ENCODE data around the gene KCNK17.
A peak's percentile ranks its signal among the peaks of the same experiment; 100 is the strongest.
"Not testable (repeated sequence)": the region's sequence is repeated elsewhere in the genome, so short reads cannot be mapped to it uniquely, and the experiment has no call there.

Gene KCNK17

DNA sequence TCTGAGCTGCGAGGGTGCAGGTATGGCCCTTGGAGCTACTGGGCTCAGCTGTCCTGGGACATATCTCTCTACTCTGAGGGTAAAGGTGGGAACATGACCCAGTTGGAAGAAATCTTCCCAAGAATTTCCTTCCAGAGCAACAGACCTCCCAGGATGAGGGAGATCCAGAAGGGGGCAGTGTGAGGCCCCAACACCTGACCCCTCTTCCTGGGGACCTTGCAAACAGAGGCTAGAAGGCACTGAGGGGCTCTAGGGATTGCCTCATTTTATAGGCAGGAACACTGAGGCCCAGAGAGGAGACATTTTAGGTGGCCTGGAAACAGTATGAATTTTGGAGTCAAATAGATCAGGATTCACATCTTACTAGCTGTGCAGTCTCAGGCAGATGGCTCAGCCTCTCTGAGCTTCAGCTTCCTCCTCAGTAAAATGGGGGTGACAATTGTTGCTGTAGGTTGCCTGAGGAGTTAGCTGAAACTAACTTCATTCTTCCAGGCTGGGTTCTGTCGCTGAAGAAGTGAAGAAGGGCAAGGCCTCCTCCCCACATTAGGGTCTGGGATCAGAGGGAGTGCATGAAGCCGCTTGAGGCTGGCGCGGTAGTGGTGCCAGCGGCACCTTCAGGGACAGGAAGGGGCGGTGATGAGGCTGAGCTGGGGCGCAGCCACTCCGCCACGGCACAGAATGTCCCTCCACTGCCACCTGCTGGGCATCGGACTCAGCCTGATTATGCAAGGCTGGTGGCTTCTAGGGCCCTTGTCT, 11.4 kb downstream of the KCNK17 start:
- peak; percentile 75 for DNase-seq (ENCODE audit: low spot score)

DNA sequence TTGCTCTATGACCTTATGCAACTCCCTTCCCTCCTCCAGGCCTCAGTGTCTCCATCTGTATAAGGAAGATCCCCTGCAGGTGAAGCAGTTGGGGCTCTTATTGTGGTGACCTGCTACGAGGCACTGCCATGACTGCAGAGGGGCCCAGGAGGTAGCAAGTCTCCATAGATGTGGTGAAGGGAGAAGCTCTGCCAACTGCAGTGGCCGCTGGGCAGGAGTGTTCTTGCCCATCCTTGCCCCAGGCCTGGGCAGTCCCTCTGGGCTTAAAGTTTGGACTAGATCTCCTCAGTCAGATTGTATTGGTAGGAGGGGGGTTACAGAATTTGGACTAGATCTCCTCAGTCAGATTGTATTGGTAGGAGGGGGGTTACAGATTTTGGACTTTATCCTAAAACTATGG, 12.2 kb downstream of the KCNK17 start:
- no peak for DNase-seq (ENCODE audit: low spot score)

DNA sequence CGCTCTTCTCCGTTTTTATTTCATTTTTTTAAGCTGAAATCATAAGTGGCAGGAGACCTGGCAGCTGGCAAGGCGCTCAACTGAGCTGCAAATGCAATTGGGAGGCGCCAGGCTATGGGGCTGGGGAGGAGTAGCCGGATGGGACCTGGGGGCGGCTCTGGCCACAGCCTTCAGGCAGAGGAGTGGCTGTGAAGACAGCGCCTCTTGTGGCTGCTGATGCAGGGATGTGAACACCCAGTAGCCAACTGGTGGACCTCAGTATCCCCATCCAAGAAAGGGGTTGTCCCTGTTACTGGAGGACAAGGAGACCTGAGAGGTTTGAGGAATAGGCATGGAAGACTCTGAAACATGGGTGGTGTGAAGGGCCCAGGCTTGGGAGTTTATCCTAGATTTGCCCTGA, 12.6 kb downstream of the KCNK17 start:
- DNase-seq (ENCODE audit: low spot score), result no peak

- DNase-seq (ENCODE audit: low spot score), result no peak
These were observed 13.5 kb downstream of the KCNK17 start for GRCh38 chr6:39300739-39301138.

- no peak for DNase-seq (ENCODE audit: low spot score)
These were observed 16.2 kb downstream of the KCNK17 start for GRCh38 chr6:39298061-39298460.

GRCh38 chr6:39296745-39297640, 17.2 kb downstream of the KCNK17 start:
- DNase-seq (ENCODE audit: low spot score), result no peak

- no peak for DNase-seq (ENCODE audit: low spot score)
These were observed 18.6 kb downstream of the KCNK17 start for GRCh38 chr6:39295611-39296011.

GRCh38 chr6:39294899-39295298, 19.3 kb downstream of the KCNK17 start:
- no peak for DNase-seq (ENCODE audit: low spot score)

- DNase-seq (ENCODE audit: low spot score), result no peak
These were observed 20.1 kb downstream of the KCNK17 start for GRCh38 chr6:39294133-39294532.

GRCh38 chr6:39292637-39293036, 21.6 kb downstream of the KCNK17 start:
- DNase-seq (ENCODE audit: low spot score), result no peak

GRCh38 chr6:39289490-39289889, 24.7 kb downstream of the KCNK17 start:
- no peak for DNase-seq (ENCODE audit: low spot score)

- no peak for DNase-seq (ENCODE audit: low spot score)
These were observed 26.6 kb downstream of the KCNK17 start for GRCh38 chr6:39287601-39288000.

- not testable (repeated sequence) for DNase-seq (ENCODE audit: low spot score)
These were observed 27.6 kb downstream of the KCNK17 start for GRCh38 chr6:39286596-39286995.

DNA sequence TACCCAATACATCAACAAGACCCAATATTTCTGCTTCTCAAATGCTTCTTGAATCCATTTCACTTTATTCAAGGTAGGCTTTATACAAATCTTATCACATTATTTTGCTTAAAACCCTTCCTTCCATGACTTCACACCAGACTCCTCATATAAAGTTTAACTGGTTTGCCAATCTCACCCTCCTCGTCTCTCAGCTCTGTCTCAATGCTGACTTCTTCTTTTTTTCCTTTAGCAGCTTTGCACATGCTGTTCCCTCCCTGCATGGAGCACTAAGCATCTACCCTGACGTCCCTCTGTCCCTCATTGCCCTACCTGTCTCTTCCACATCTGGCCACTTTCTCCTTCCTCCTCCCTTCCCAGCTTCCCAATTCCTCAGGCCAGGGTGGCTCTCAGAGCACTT, 31.4 kb downstream of the KCNK17 start:
- DNase-seq (ENCODE audit: low spot score), result no peak

DNA sequence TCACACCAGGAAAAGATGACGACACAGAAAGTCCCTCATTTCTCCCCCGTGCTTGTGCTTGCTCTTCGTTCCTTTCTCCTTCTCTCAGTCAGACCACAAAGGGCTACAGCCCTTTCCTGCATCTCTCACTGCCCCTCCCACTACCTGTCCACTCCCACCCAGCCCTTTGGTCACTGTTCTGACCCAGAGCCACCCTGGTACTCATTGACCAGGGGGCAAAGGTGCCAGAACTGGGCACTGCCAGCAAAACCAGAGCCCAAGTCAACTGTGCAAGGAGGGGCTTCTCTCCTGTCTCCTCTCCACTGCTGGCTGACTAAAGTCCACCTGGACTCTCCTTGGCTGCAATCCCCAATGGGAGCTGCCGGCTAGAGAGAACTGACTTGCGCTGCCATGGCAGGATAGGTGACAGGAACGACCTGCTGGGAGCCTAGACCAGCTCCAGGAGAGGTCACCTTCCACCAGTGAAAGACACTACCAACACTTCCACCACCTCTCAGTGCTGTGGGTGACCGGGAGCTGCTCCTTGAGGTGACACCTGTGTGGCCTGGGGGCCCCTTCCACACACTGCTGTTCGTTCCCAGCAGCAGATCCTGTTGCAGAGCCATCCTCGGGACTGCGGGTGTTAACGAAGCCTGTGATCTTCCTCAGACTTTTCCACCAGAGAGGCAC, 32.8 kb downstream of the KCNK17 start:
- DNase-seq (ENCODE audit: low spot score), result no peak

- no peak for DNase-seq (ENCODE audit: low spot score)
These were observed 33.9 kb downstream of the KCNK17 start for GRCh38 chr6:39280247-39280731.

- no peak for DNase-seq (ENCODE audit: low spot score)
These were observed 34.7 kb downstream of the KCNK17 start for GRCh38 chr6:39279539-39279938.

GRCh38 chr6:39276379-39276995, 37.7 kb downstream of the KCNK17 start:
- no peak for DNase-seq (ENCODE audit: low spot score)

DNA sequence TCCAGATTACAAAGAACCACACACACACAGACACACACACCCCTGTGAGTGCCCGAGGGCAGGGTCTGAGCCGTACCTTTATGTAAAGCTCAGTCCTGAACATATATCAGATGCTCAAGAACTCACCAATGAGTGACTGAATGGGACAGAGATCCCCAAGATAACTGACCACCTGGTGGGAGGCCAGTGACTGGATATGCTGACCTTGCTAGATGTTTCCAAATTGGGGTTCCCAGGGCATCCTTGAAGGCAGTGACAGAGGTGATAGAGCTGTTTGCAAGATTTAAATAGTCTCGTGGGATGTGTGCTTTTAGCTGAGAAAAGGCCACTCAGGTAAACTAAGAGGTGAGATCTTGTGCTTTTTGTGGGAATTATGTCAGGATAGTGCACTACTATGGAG, 39.3 kb downstream of the KCNK17 start:
- no peak for DNase-seq (ENCODE audit: low spot score)

DNA sequence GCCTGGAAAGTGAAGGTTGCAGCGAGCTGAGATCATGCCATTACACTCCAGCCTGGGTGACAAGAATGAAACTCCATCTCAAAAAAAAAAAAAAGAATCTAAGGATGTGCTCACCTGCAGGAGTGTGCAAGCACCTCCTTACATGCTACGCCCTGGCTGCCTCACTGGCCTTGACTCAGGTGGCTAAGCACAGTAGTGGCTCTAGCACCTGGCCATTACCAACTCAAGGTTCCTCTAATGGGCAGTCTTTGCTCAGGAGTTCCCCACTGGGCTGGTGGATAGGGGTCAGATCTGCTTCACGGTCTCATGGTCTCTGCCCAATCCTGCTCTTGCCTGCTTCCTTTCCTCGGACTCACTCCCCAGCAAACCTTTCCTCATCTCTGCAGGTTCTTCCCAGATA, 39.7 kb downstream of the KCNK17 start:
- no peak for DNase-seq (ENCODE audit: low spot score)

DNA sequence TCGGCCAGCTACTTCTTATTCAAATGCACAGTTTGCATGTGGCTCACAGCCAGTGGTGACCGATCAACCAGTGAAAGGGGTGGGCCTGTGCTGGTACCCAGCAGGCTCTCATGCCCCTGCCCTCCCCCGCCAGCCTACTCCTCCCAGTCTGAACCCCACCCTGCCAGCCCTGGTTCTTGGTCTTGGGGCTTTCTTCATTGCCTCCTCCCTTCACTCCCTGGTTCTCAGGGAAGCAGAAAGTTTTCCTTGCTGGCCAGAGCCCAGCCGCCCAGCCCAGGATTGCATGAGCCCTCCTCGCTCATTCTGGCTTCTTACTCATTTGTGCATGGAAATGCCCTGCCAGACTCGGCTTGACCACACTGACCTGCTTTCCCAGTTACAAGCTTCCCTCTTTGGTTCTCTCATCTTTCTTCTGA, 40.8 kb downstream of the KCNK17 start:
- no peak for DNase-seq (ENCODE audit: low spot score)

DNA sequence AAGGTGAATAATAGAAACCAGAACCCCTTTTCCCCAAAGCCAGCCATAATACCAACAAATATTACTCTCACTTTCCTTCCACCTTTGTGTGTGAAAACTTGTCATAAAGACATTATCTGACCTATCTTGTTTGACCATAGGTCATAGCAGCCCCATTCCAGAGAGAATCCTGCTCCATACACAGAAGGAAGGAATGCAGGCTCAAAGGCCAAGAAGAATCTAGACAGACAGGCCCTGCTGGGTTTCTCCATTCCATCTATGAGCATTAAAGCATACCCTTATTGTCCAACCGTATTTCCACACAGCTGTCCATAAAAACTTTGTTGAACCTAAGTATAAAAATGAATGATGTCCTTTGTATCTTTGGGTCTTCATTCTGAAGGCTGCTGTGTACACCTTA, 44.3 kb downstream of the KCNK17 start:
- no peak for DNase-seq (ENCODE audit: low spot score)

Measured in CD4-positive, alpha-beta T cell treated with Interleukin-6 at 100 ng/mL for 8 hours (primary cell).